Testis (tissue), 3 donors: ENCODE measurements around the gene TP53BP2. TPM values are rescaled to one million over a fixed set of nuclear protein-coding genes. Genes with fewer than 3 reads are reported as not detected.

Experiments used
- DNase-seq: peaks from one replicate; pipeline ENCODE4 v3.0.0-alpha.2; 2019
- H3K27ac ChIP-seq, 2 donors: fragments of 200-600 bp; sonication (generic); one replicate each; pipeline ENCODE4 v1.5.1; 2019
- H3K27me3 ChIP-seq: fragments of 200-600 bp; sonication (generic); one replicate; pipeline ENCODE4 v1.5.1; 2019
- H3K36me3 ChIP-seq: fragments of 200-600 bp; sonication (generic); one replicate; pipeline ENCODE4 v1.5.1; 2017; ENCODE audit warnings: low read depth; ENCODE audit errors: missing control alignments
- H3K4me1 ChIP-seq: fragments of 200-600 bp; sonication (generic); one replicate; pipeline ENCODE4 v1.5.1; 2019
- H3K4me3 ChIP-seq, 2 donors: fragments of 200-600 bp; sonication (generic); one replicate each; pipeline ENCODE4 v1.5.1; 2017 to 2019
- H3K9me3 ChIP-seq: fragments of 200-600 bp; sonication (generic); one replicate; pipeline ENCODE4 v1.5.1; 2017
- POLR2A ChIP-seq: fragments of 450-650 bp; IDR thresholded peaks from one replicate; pipeline ENCODE4 v1.6.1; 2017; ENCODE audit warnings: antibody characterized with exemption, mild to moderate bottlenecking, moderate library complexity
- WGBS, 2 donors: methylation state at CpG; one replicate each; pipeline ENCODE4 v1.1.5; 2018; 5-methylcytosine and 5-hydroxymethylcytosine counted together
- intact Hi-C: fragments of 100-400 bp; cut with DNase I; formaldehyde crosslinking; loops from one replicate; pipeline ENCODE4 v1.15.1; 2023; ENCODE audit warnings: low total_unique reads
- polyA plus RNA-seq: library from polyadenylated mRNA; stranded (reverse); fragments of 350-450 nt; fragmentation: Illumina TruSeq; extraction: RNeasy Lipid Tissue Mini Kit (QIAGEN cat#74804); gene quantifications from one replicate; pipeline ENCODE4 v1.2.3, GENCODE V29; 2014; ENCODE audit warnings: low read depth, low replicate concordance; ENCODE audit not compliant: insufficient read depth
- total RNA-seq, 2 donors: library from RNA; depleted of rRNA; stranded (reverse); fragments of >200 nt; gene quantifications; one replicate each; pipeline ENCODE4 v1.2.3, GENCODE V29; 2016
- TF ChIP-seq, protein P1 (sequence below), 3 experiments: fragments of 450-650 bp in 2 of 3; fragments of 200-600 bp in 1 of 3; sonication (generic) in 1 of 3; IDR thresholded peaks; one replicate each; pipeline ENCODE4 v1.5.1; 2016 to 2019; ENCODE audit warnings: antibody characterized with exemption in 3 of 3, mild to moderate bottlenecking in 2 of 3, moderate library complexity in 1 of 3

Gene TP53BP2
- total and polyA plus RNA-seq, 3 donors from 2014 or later = 29.6 to 99.3 (median 64.3) TPM

DNA sequence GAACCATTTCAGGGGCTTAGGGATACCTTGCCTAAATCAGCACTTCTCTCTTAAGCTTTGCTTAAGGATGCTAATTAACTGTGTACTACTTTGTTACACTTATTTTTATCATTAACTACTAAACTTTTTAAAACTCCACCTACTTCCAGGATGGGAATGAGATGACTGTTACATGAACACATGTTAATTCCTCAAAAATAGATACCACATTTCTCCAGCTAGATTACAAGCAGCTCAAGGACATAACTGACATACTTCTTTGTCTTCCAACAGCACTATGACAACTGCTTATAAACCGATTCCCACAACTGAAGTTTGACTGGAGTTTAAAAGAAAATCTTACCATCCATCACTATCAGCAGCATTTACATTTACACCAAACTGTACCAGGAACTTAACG lies 53.7 kb downstream of the TP53BP2 start:
- DNase-seq = no peak
- Histone ChIP-seq H3K9me3 (no peaks in the 10 kb centered on the region), H3K4me1 (peaks cover 13% of the 10 kb centered on the region), H3K27me3 (no peaks in the 10 kb centered on the region), H3K27ac (no peak overlapping the region), H3K36me3 (no peaks in the 10 kb centered on the region), H3K4me3 (no peak overlapping the region)
- no peak for TF ChIP-seq POLR2A
- TF ChIP-seq, protein P1, sequence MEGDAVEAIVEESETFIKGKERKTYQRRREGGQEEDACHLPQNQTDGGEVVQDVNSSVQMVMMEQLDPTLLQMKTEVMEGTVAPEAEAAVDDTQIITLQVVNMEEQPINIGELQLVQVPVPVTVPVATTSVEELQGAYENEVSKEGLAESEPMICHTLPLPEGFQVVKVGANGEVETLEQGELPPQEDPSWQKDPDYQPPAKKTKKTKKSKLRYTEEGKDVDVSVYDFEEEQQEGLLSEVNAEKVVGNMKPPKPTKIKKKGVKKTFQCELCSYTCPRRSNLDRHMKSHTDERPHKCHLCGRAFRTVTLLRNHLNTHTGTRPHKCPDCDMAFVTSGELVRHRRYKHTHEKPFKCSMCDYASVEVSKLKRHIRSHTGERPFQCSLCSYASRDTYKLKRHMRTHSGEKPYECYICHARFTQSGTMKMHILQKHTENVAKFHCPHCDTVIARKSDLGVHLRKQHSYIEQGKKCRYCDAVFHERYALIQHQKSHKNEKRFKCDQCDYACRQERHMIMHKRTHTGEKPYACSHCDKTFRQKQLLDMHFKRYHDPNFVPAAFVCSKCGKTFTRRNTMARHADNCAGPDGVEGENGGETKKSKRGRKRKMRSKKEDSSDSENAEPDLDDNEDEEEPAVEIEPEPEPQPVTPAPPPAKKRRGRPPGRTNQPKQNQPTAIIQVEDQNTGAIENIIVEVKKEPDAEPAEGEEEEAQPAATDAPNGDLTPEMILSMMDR (IDR thresholded peaks at IDR 0.05) = no peak
- intact Hi-C loops = no loop called here
- WGBS, 2 donors = 50 to 53% methylated on average over 2 of the region's 2 CpGs

DNA sequence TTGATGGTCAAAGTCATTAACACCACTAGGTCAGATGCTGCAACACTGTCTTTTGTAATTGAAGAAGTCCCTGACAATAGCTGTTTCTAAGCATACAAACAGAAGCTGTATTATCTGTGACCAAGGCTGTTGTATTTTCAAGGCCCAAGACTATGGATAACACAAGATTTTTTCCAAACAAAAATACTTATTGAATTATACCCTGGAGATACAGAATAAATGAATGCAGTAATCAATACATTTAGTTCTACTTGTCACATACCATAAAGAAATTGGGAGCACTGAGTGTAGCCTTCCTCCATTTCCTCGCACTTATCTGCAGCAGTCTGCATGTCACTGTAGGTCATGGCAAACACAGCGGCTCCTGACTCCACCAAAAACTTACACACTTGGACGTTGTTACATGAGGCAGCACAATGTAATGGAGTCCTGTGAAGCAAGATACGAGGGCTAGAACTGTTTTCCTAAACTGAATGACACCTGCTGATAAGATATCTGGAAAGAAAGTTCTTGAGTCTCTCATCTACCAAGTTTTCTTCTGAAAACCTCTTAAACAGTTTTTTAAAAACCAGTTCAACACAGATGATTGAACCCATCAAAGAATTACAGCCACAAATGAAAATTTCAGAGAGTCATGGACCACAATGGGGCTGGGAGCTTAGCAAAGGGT lies 56.9 kb downstream of the TP53BP2 start:
- Histone ChIP-seq H3K27ac (no peak overlapping the region), H3K4me1 (no peaks in the 10 kb centered on the region), H3K36me3 (no peaks in the 10 kb centered on the region), H3K4me3 (no peak overlapping the region), H3K9me3 (no peaks in the 10 kb centered on the region), H3K27me3 (no peaks in the 10 kb centered on the region)
- DNase-seq = no peak
- intact Hi-C loops = no loop called here
- TF ChIP-seq, protein P1 (IDR thresholded peaks at IDR 0.05) = no peak
- no peak for TF ChIP-seq POLR2A
- 49 to 71% methylated on average over 4 of the region's 4 CpGs for WGBS, 2 donors

GRCh38 chr1:223785808-223786207 lies 59.9 kb downstream of the TP53BP2 start:
- Histone ChIP-seq H3K9me3 (no peaks in the 10 kb centered on the region), H3K27ac (peak overlapping the region in 1 of 2 donors; percentile 37), H3K27me3 (no peaks in the 10 kb centered on the region), H3K4me1 (no peaks in the 10 kb centered on the region), H3K4me3 (no peak overlapping the region), H3K36me3 (no peaks in the 10 kb centered on the region)
- no peak for DNase-seq
- 33 to 47% methylated on average over 5 of the region's 5 CpGs for WGBS, 2 donors
- TF ChIP-seq, protein P1 (IDR thresholded peaks at IDR 0.05) = no peak
- TF ChIP-seq POLR2A = no peak
- intact Hi-C loops = no loop called here

GRCh38 chr1:223784541-223784940 lies 61.2 kb downstream of the TP53BP2 start:
- no peak overlapping the region for H3K4me3 ChIP-seq
- H3K9me3 ChIP-seq = no peaks in the 10 kb centered on the region
- TF ChIP-seq, protein P1 (IDR thresholded peaks at IDR 0.05) = no peak
- TF ChIP-seq POLR2A = no peak
- no peaks in the 10 kb centered on the region for H3K4me1 ChIP-seq
- DNase-seq = no peak
- WGBS, 2 donors = 82 to 86% methylated on average over 4 of the region's 4 CpGs
- no peaks in the 10 kb centered on the region for H3K27me3 ChIP-seq
- H3K27ac ChIP-seq = no peak overlapping the region
- intact Hi-C loops = no loop called here
- H3K36me3 ChIP-seq = no peaks in the 10 kb centered on the region

DNA sequence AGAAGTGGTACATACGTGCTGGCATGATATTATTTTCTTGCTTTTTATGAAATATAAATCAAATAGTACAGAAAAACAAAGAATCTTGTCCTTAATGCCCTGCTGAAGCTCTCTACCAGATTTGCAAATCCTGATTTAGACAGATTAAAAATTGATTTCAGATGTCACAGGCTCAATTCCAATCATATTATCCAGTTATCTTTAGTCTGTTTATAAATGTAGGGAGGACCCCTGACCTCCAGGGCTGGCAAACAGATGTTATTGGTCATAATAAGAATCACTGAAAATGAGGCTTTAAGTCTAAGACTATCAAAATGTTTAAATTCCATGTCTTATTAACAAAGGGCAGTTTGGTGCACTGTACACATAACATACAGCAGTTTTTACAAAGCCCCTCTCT lies 62.1 kb downstream of the TP53BP2 start:
- DNase-seq = no peak
- no peaks in the 10 kb centered on the region for H3K9me3 ChIP-seq
- H3K4me3 ChIP-seq = no peak overlapping the region
- TF ChIP-seq POLR2A = no peak
- TF ChIP-seq, protein P1 (IDR thresholded peaks at IDR 0.05) = no peak
- no peaks in the 10 kb centered on the region for H3K4me1 ChIP-seq
- H3K27me3 ChIP-seq = no peaks in the 10 kb centered on the region
- intact Hi-C loops = no loop called here
- H3K36me3 ChIP-seq = no peaks in the 10 kb centered on the region
- H3K27ac ChIP-seq = no peak overlapping the region
- WGBS, 2 donors = 91 to 92% methylated on average over 1 of the region's 1 CpG
